B cell (primary cell): ENCODE data around the gene HK3. TPM values are rescaled to one million over a fixed set of nuclear protein-coding genes. Genes with fewer than 3 reads are reported as not detected.

ENCODE experiments used
- ATAC-seq: fragments of 200-7000 bp; cut with Tn5 transposase; one replicate; pipeline ENCODE4 v1.10.0; 2021; ENCODE audit warnings: low read depth, mild to moderate bottlenecking, moderate number of reproducible peaks, moderate library complexity
- CTCF ChIA-PET: fragments of 350-600 bp; sonication (Branson Sonifier 250); formaldehyde crosslinking; loops from one replicate; lab custom pipeline; 2021; ENCODE audit warnings: antibody characterized with exemption, inconsistent platforms; lab: Charles Lee
- POLR2A ChIA-PET: fragments of 350-600 bp; sonication (Branson Sonifier 250); formaldehyde crosslinking; loops from one replicate; lab custom pipeline; 2021; ENCODE audit warnings: antibody characterized with exemption; lab: Charles Lee
- DNase-seq: peaks from one replicate; pipeline ENCODE4 v3.0.0; 2013
- H2AFZ ChIP-seq: 2 replicates; pipeline ENCODE4 v1.6.1; 2012; ENCODE audit warnings: mild to moderate bottlenecking, low read depth, low read length; ENCODE audit not compliant: insufficient read depth, poor library complexity, severe bottlenecking
- H3K27ac ChIP-seq, 2 donors: 1 replicate in 1 of 2; 2 replicates in 1 of 2; pipeline ENCODE4 v1.5.1; 2012 to 2013; ENCODE audit warnings: low read length in 2 of 2, mild to moderate bottlenecking in 2 of 2, moderate library complexity in 1 of 2
- H3K27me3 ChIP-seq, 4 experiments: fragments of 200-600 bp in 1 of 4; sonication (generic) in 1 of 4; replicated peaks in 1 of 4; 1 replicate in 2 of 4; 2 replicates in 2 of 4; pipeline versions ENCODE4 v1.6.1 to v1.7.0; 2013 to 2016; ENCODE audit warnings: low read length in 3 of 4, mild to moderate bottlenecking in 2 of 4, mixed read lengths in 1 of 4, moderate library complexity in 1 of 4; ENCODE audit not compliant: insufficient read depth in 4 of 4, control insufficient read depth in 3 of 4; ENCODE audit errors: control extremely low read depth in 1 of 4
- H3K36me3 ChIP-seq, 2 experiments: replicated peaks in 1 of 2; 1 replicate in 1 of 2; 2 replicates in 1 of 2; pipeline versions ENCODE4 v1.6.1 to v1.7.1; 2013; ENCODE audit warnings: low read length in 1 of 2; ENCODE audit not compliant: insufficient read depth in 2 of 2, control insufficient read depth in 1 of 2; ENCODE audit errors: control extremely low read depth in 1 of 2, extremely low read depth in 1 of 2
- H3K4me1 ChIP-seq, 2 donors: fragments of 200-600 bp in 1 of 2; sonication (generic) in 1 of 2; 1 replicate in 1 of 2; 2 replicates in 1 of 2; pipeline versions ENCODE4 v1.5.1 to v1.6.1; 2013 to 2017; ENCODE audit warnings: low read length in 2 of 2; ENCODE audit not compliant: control insufficient read depth in 2 of 2, insufficient read depth in 2 of 2
- H3K4me2 ChIP-seq: replicated peaks from 2 replicates; pipeline ENCODE3; 2012; ENCODE audit warnings: mild to moderate bottlenecking, low read depth, low read length; ENCODE audit not compliant: poor library complexity, severe bottlenecking
- H3K4me3 ChIP-seq, 5 experiments: fragments of 200-600 bp in 1 of 5; sonication (generic) in 1 of 5; 1 replicate in 3 of 5; 2 replicates in 2 of 5; pipeline versions ENCODE4 v1.5.1 to v1.7.0; 2011 to 2016; ENCODE audit warnings: low read length in 4 of 5, mild to moderate bottlenecking in 4 of 5, low read depth in 2 of 5, control low read depth in 1 of 5, moderate library complexity in 1 of 5; ENCODE audit not compliant: insufficient read depth in 1 of 5; ENCODE audit errors: control extremely low read depth in 1 of 5, extremely low read depth in 1 of 5
- H3K79me2 ChIP-seq: fragments of 200-600 bp; sonication (generic); one replicate; pipeline ENCODE4 v1.6.0; 2016; ENCODE audit warnings: low read length; ENCODE audit not compliant: control insufficient read depth, insufficient read depth
- H3K9ac ChIP-seq: fragments of 200-600 bp; sonication (generic); 2 replicates; pipeline ENCODE4 v1.6.1; 2017; ENCODE audit warnings: mild to moderate bottlenecking, low read length, moderate library complexity
- H3K9me3 ChIP-seq, 3 donors: one replicate each; pipeline versions ENCODE4 v1.6.1 to v1.7.1; 2013; ENCODE audit warnings: low read length in 2 of 3; ENCODE audit not compliant: control insufficient read depth in 2 of 3, insufficient read depth in 1 of 3; ENCODE audit errors: control extremely low read depth in 1 of 3
- H4K20me1 ChIP-seq: 2 replicates; pipeline ENCODE4 v1.6.0; 2012; ENCODE audit warnings: mild to moderate bottlenecking, low read length; ENCODE audit not compliant: insufficient read depth, control insufficient read depth, poor library complexity, severe bottlenecking
- H3K27ac Mint-ChIP-seq: one replicate; pipeline ENCODE4 v1.8.0; 2021; ENCODE audit warnings: mixed read lengths
- H3K27me3 Mint-ChIP-seq: one replicate; pipeline ENCODE4 v1.8.0; 2021; ENCODE audit warnings: mixed read lengths
- H3K4me1 Mint-ChIP-seq: one replicate; pipeline ENCODE4 v1.8.0; 2021; ENCODE audit warnings: mixed read lengths
- H3K4me3 Mint-ChIP-seq: one replicate; pipeline ENCODE4 v1.8.0; 2021; ENCODE audit warnings: mixed read lengths
- H3K9me3 Mint-ChIP-seq: one replicate; pipeline ENCODE4 v1.8.0; 2022; ENCODE audit warnings: mixed read lengths; ENCODE audit not compliant: insufficient read depth
- CTCF ChIP-seq: fragments of 200-600 bp; IDR thresholded peaks from one replicate; pipeline ENCODE4 v1.8.0; 2022; ENCODE audit warnings: antibody characterized with exemption, mild to moderate bottlenecking
- EZH2 ChIP-seq: IDR thresholded peaks from 2 replicates; pipeline ENCODE4 v1.6.1; 2012; ENCODE audit warnings: borderline replicate concordance, low read depth, mild to moderate bottlenecking, moderate library complexity, low read length; ENCODE audit not compliant: insufficient read depth, poor library complexity, severe bottlenecking
- WGBS: methylation state at CpG from one replicate; pipeline ENCODE4 v1.1.5; 2013; ENCODE audit warnings: missing lambda C conversion rate; ENCODE audit not compliant: insufficient coverage; 5-methylcytosine and 5-hydroxymethylcytosine counted together
- intact Hi-C: fragments of 100-400 bp; cut with micrococcal nuclease; formaldehyde crosslinking; loops from one replicate; pipeline ENCODE4 v1.10.0; 2022
- polyA plus RNA-seq: library from polyadenylated mRNA; depleted of rRNA; stranded (reverse); fragments of >200 nt; gene quantifications from 2 replicates; pipeline ENCODE4 v1.2.3, GENCODE V29; 2012
- total RNA-seq, 2 donors: library from RNA; stranded (reverse); fragments of 120-200 nt in 1 of 2; gene quantifications; 1 replicate in 1 of 2; 2 replicates in 1 of 2; pipeline versions ENCODE4 v1.2.3 to v1.2.4, GENCODE V29; 2013 to 2022

HK3 gene
- total and polyA plus RNA-seq, 2 donors (not counting 1 experiment from before 2014, with no cell fraction given), result 0.30 to 5.0 TPM

GRCh38 chr5:176887252-176887849, 11.8 kb downstream of the HK3 start:
- H4K20me1 ChIP-seq, result no peaks in the 10 kb centered on the region
- H3K9ac ChIP-seq, result no peak overlapping the region
- no peak overlapping the region for H2AFZ ChIP-seq
- H3K9me3 ChIP-seq, result no peaks in the 10 kb centered on the region
- ATAC-seq (no peak), DNase-seq (no peak)
- Mint-ChIP-seq H3K27me3 (peaks cover 17% of the 10 kb centered on the region), H3K9me3 (no peaks in the 10 kb centered on the region), H3K27ac (no peak overlapping the region), H3K4me1 (no peaks in the 10 kb centered on the region), H3K4me3 (no peak overlapping the region)
- H3K4me3 ChIP-seq, result no peak overlapping the region
- CTCF ChIA-PET, result no interaction called here
- POLR2A ChIA-PET, result no interaction called here
- intact Hi-C loops, result no loop called here
- no peaks in the 10 kb centered on the region for H3K4me1 ChIP-seq
- H3K79me2 ChIP-seq, result no peaks in the 10 kb centered on the region
- H3K36me3 ChIP-seq, result no peaks in the 10 kb centered on the region
- peaks cover 0 to 7% (median 0%) of the 10 kb centered on the region in 4 experiments for H3K27me3 ChIP-seq
- 88% methylated on average over 28 of the region's 28 CpGs for WGBS
- TF ChIP-seq EZH2 (no peak), CTCF (no peak)
- no peak overlapping the region for H3K4me2 ChIP-seq
- no peak overlapping the region for H3K27ac ChIP-seq

- no peaks in the 10 kb centered on the region for H3K4me1 Mint-ChIP-seq
- no peaks in the 10 kb centered on the region for H3K79me2 ChIP-seq
- H3K27ac Mint-ChIP-seq, result no peak overlapping the region
- no peaks in the 10 kb centered on the region for H3K36me3 ChIP-seq
- H3K4me3 Mint-ChIP-seq, result no peak overlapping the region
- intact Hi-C loops, result no loop called here
- TF ChIP-seq CTCF, result no peak
- no peak for TF ChIP-seq EZH2
- no peak overlapping the region for H3K4me2 ChIP-seq
- no peak overlapping the region for H3K27ac ChIP-seq
- H3K27me3 Mint-ChIP-seq, result peaks cover 14% of the 10 kb centered on the region
- peaks cover 0 to 2% (median 0%) of the 10 kb centered on the region in 4 experiments for H3K27me3 ChIP-seq
- ChIA-PET CTCF (no interaction called here), POLR2A (no interaction called here)
- WGBS, result 95% methylated on average over 11 of the region's 13 CpGs
- no peaks in the 10 kb centered on the region for H3K9me3 ChIP-seq
- no peaks in the 10 kb centered on the region for H3K9me3 Mint-ChIP-seq
- no peaks in the 10 kb centered on the region for H4K20me1 ChIP-seq
- no peak overlapping the region for H2AFZ ChIP-seq
- H3K4me1 ChIP-seq, result no peaks in the 10 kb centered on the region
- H3K4me3 ChIP-seq, result no peak overlapping the region
- no peak for DNase-seq
- no peak for ATAC-seq
- no peak overlapping the region for H3K9ac ChIP-seq
Observed at GRCh38 chr5:176886336-176887251, 12.6 kb downstream of the HK3 start.
